Activated T-cell treated with anti-CD3 and anti-CD28 coated beads, Interleukin-2, amount 50 U/mL, for 24 hours (primary cell): ENCODE data around the gene PPP4R4.

Experiments used
- DNase-seq: peaks from one replicate; pipeline ENCODE4 v3.0.0-alpha.2; 2020
- H3K27ac Mint-ChIP-seq: 2 replicates; pipeline ENCODE4 v1.8.0; 2020; ENCODE audit warnings: mild to moderate bottlenecking, mixed read lengths
- H3K27me3 Mint-ChIP-seq: 2 replicates; pipeline ENCODE4 v1.8.0; 2020; ENCODE audit warnings: mixed read lengths
- H3K36me3 Mint-ChIP-seq: 2 replicates; pipeline ENCODE4 v1.8.0; 2020; ENCODE audit warnings: low read depth, mixed read lengths
- H3K4me1 Mint-ChIP-seq: 2 replicates; pipeline ENCODE4 v1.8.0; 2020; ENCODE audit warnings: low read depth, mixed read lengths
- H3K4me3 Mint-ChIP-seq: 2 replicates; pipeline ENCODE4 v1.8.0; 2020; ENCODE audit warnings: mild to moderate bottlenecking, moderate library complexity, mixed read lengths
- H3K9me3 Mint-ChIP-seq: 2 replicates; pipeline ENCODE4 v1.8.0; 2020; ENCODE audit warnings: mixed read lengths

The PPP4R4 gene, protein sequence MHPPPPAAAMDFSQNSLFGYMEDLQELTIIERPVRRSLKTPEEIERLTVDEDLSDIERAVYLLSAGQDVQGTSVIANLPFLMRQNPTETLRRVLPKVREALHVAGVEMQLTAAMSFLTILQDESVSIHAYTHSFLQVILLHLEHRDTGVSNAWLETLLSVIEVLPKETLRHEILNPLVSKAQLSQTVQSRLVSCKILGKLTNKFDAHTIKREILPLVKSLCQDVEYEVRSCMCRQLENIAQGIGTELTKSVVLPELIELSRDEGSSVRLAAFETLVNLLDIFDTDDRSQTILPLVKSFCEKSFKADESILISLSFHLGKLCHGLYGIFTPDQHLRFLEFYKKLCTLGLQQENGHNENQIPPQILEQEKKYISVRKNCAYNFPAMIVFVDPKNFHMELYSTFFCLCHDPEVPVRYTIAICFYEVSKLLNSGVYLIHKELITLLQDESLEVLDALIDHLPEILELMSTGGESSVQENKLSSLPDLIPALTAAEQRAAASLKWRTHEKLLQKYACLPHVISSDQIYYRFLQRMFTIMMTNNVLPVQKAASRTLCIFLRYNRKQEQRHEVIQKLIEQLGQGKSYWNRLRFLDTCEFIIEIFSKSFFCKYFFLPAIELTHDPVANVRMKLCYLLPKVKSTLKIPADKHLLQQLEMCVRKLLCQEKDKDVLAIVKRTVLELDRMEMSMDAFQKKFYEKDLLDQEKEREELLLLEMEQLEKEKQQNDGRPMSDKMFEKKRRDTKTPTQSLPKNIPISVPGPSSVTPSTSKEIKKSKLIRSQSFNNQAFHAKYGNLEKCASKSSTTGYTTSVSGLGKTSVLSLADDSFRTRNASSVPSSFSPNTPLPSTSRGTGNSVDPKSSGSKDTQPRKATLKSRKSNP

GRCh38 chr14:94173885-94174603, at the start of gene PPP4R4:
Gene PPP4R4, plus strand, starts transcription at chr14:94174322. Its CDS starts 144 bp downstream, at chr14:94174466.
- no peaks in the 10 kb centered on the region for H3K36me3 Mint-ChIP-seq
- H3K4me1 Mint-ChIP-seq = peaks cover 35% of the 10 kb centered on the region
- H3K4me3 Mint-ChIP-seq = peak within 1 kb of the TSS; percentile 78
- DNase-seq = peak; percentile 88
- no peaks in the 10 kb centered on the region for H3K9me3 Mint-ChIP-seq
- peak within 1 kb of the TSS; percentile 61 for H3K27ac Mint-ChIP-seq
- H3K27me3 Mint-ChIP-seq = peaks cover 26% of the 10 kb centered on the region

GRCh38 chr14:94124582-94125377, 49.3 kb upstream of the PPP4R4 start:
- peaks cover 8% of the 10 kb centered on the region for H3K27me3 Mint-ChIP-seq
- DNase-seq = peak; percentile 11
- H3K27ac Mint-ChIP-seq = no peak overlapping the region
- H3K9me3 Mint-ChIP-seq = peaks cover 10% of the 10 kb centered on the region
- H3K36me3 Mint-ChIP-seq = no peaks in the 10 kb centered on the region
- H3K4me3 Mint-ChIP-seq = no peak overlapping the region
- peaks cover 9% of the 10 kb centered on the region for H3K4me1 Mint-ChIP-seq

DNA sequence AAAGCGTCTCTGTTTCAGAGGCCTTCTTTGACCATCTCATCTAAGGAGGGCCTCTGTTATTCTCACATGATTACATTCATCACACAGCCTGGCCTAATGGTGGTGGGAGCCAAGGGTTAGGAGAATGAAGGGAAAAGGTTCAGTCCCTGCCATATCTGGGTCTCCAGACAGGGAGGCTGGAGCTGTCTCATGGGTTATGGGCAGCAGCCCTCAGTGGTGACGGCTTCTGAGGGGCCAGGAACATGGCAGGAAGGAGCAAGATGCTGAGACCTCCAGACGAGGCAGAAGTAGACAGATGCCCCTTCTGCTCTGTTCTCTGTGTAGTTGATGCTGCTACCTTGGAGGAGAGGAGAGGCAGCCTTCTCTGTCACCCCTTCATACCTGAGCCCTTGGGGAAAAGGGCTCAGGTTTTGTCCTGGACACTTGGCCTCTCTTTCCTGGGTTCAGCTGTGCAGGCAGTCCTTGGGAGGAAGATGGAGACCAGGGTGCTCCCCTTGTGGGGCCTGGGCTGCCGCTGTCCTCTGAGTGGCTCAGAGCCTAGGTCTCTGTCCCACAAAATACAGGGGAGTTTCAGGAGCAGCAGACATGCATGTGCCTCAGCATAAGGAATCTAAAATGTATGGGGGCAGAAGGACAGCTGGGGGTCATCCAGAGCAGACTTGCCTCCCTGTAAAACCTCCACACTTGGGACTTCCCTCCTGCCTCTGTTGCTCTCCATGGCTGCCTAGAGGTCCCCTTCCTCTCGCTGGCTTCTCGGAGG, 48.3 kb upstream of the PPP4R4 start:
- H3K36me3 Mint-ChIP-seq = no peaks in the 10 kb centered on the region
- peaks cover 16% of the 10 kb centered on the region for H3K4me1 Mint-ChIP-seq
- peak; percentile 11 for DNase-seq
- H3K27ac Mint-ChIP-seq = no peak overlapping the region
- H3K27me3 Mint-ChIP-seq = peaks cover 6% of the 10 kb centered on the region
- H3K4me3 Mint-ChIP-seq = no peak overlapping the region
- peaks cover 3% of the 10 kb centered on the region for H3K9me3 Mint-ChIP-seq

DNA sequence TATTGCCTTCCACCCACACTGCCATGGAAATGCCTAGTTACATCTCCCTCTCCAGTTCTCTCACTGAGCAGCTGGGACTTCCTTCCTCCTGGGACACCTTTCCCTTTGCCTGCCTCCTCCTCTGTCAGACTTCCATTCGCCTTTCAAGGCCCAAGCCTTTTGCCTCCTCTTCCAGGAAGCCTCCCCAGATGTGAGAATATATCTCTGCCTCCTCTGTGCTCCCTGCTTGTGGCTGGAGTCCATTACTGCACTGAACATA, 47.8 kb upstream of the PPP4R4 start:
- Mint-ChIP-seq H3K27ac (no peak overlapping the region), H3K4me3 (no peak overlapping the region), H3K4me1 (peaks cover 16% of the 10 kb centered on the region), H3K36me3 (no peaks in the 10 kb centered on the region), H3K27me3 (peaks cover 3% of the 10 kb centered on the region), H3K9me3 (no peaks in the 10 kb centered on the region)
- no peak for DNase-seq

- H3K9me3 Mint-ChIP-seq = no peaks in the 10 kb centered on the region
- DNase-seq = peak; percentile 9
- H3K36me3 Mint-ChIP-seq = no peaks in the 10 kb centered on the region
- peaks cover 3% of the 10 kb centered on the region for H3K27me3 Mint-ChIP-seq
- H3K4me1 Mint-ChIP-seq = peaks cover 16% of the 10 kb centered on the region
- no peak overlapping the region for H3K27ac Mint-ChIP-seq
- H3K4me3 Mint-ChIP-seq = no peak overlapping the region
Observed at GRCh38 chr14:94126800-94127199, 47.3 kb upstream of the PPP4R4 start.

DNA sequence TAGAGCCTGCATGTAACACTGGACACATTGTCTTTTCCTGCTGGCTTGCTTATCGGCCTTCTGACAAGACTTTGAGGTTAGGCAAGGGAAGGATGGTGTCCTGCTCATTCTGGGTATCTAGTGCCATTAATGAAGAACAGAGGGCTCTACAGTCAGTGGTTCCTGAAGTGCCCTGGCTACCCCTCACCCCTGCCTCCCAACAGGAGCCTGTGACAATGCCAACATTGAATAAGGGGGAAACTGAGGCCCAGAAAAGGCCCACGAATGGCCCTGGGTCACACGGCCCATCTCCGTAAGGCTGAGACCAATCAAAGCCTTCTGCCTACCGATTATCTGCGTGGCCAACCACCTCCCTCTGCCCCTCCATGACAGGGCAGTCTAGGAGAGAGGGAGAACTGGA, 46.8 kb upstream of the PPP4R4 start:
- Mint-ChIP-seq H3K27me3 (peaks cover 3% of the 10 kb centered on the region), H3K4me3 (no peak overlapping the region), H3K36me3 (no peaks in the 10 kb centered on the region), H3K27ac (no peak overlapping the region), H3K4me1 (peaks cover 19% of the 10 kb centered on the region), H3K9me3 (no peaks in the 10 kb centered on the region)
- DNase-seq = peak; percentile 6

GRCh38 chr14:94128216-94128839, 45.8 kb upstream of the PPP4R4 start:
- peak; percentile 20 for DNase-seq
- Mint-ChIP-seq H3K36me3 (no peaks in the 10 kb centered on the region), H3K4me1 (peaks cover 19% of the 10 kb centered on the region), H3K9me3 (no peaks in the 10 kb centered on the region), H3K4me3 (peak overlapping the region; percentile 79), H3K27ac (peak overlapping the region; percentile 68), H3K27me3 (peaks cover 3% of the 10 kb centered on the region)

DNA sequence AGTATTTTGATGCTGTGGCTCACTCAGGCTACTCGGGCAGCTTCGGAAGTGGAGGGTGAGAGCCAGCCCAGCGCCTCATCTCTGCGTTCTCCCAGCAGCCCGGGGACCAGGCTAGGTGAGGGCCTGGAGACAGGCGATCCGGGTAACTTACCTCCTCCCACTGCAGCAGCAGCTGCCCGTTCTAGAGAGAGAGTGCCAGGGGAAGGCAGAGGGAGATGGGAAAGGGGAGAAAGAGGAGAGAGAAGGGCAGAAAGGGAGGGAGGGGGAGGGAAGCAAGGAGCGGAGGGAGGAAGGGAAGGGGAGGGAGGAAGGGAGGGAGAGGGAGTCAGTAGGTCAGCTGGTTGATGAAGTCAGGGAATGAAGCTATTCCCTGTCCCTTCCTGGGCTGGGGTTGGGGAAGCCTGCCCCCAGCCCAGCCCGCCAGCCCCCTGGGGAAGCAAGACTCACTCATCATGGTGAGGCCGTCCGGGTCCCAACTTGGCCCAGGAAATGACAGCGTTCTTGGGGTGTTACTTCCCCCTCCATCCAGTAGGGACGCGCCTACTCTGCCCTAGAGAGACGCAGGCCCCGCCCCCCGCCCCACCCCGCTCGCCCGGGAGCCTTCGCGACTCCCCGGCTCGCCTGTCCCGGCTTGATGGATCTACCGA, 44.9 kb upstream of the PPP4R4 start, which contains the start of gene IFI27L2:
TSS of gene IFI27L2 (minus strand) at position 494 of the 647 bp plus-strand sequence. CDS start at position 454, 40 bp downstream.
- no peaks in the 10 kb centered on the region for H3K36me3 Mint-ChIP-seq
- peak within 1 kb of the TSS; percentile 68 for H3K27ac Mint-ChIP-seq
- peaks cover 19% of the 10 kb centered on the region for H3K4me1 Mint-ChIP-seq
- H3K4me3 Mint-ChIP-seq = peak within 1 kb of the TSS; percentile 79
- H3K27me3 Mint-ChIP-seq = peaks cover 3% of the 10 kb centered on the region
- H3K9me3 Mint-ChIP-seq = no peaks in the 10 kb centered on the region
- peak; percentile 72 for DNase-seq

GRCh38 chr14:94129758-94130414, 44.2 kb upstream of the PPP4R4 start:
- H3K27me3 Mint-ChIP-seq = peaks cover 3% of the 10 kb centered on the region
- no peak overlapping the region for H3K27ac Mint-ChIP-seq
- H3K4me3 Mint-ChIP-seq = peak overlapping the region; percentile 79
- DNase-seq = no peak
- H3K36me3 Mint-ChIP-seq = no peaks in the 10 kb centered on the region
- H3K4me1 Mint-ChIP-seq = peaks cover 19% of the 10 kb centered on the region
- no peaks in the 10 kb centered on the region for H3K9me3 Mint-ChIP-seq

GRCh38 chr14:94132285-94132887, 41.7 kb upstream of the PPP4R4 start:
- Mint-ChIP-seq H3K27ac (no peak overlapping the region), H3K9me3 (peaks cover 5% of the 10 kb centered on the region), H3K36me3 (no peaks in the 10 kb centered on the region), H3K4me1 (peaks cover 24% of the 10 kb centered on the region), H3K27me3 (peaks cover 13% of the 10 kb centered on the region), H3K4me3 (no peak overlapping the region)
- no peak for DNase-seq

DNA sequence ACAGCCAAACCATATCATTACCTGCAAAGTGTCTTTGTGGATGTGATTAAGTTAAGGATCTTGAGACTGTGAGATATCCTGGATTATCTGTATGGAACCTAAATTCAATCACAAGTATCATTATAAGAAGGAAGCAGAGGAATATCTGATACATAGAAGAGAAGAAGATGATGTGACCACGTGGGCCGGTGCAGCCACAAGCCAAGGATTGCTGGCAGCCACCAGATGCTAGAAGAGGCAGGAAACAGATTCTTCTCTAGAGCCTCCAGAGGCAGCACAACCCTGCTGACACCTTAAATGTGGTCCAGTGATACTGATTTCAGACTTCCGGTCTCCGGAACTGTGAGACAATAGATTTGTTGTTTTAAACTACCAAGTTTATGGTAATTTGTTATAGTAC, 38.6 kb upstream of the PPP4R4 start:
- H3K27ac Mint-ChIP-seq = no peak overlapping the region
- DNase-seq = no peak
- no peaks in the 10 kb centered on the region for H3K36me3 Mint-ChIP-seq
- H3K4me1 Mint-ChIP-seq = peaks cover 8% of the 10 kb centered on the region
- H3K4me3 Mint-ChIP-seq = no peak overlapping the region
- H3K27me3 Mint-ChIP-seq = peaks cover 11% of the 10 kb centered on the region
- H3K9me3 Mint-ChIP-seq = peaks cover 5% of the 10 kb centered on the region
